ENCODE measurements around the gene SIAH3. TPM values are rescaled to one million over a fixed set of nuclear protein-coding genes. Genes with fewer than 3 reads are reported as not detected.

SIAH3 gene
- total and polyA plus RNA-seq, 7 experiments from 2014 or later, result 0.13 to 2.6 (median 0.34) TPM

- intact Hi-C loops (cut with micrococcal nuclease), result no loop called here
- Histone ChIP-seq H3K4me3 (ENCODE audit: low read length) (no peak overlapping the region), H3K36me3 (ENCODE audit: control insufficient read depth in 2 of 3, insufficient read depth in 3 of 3, low read length in 3 of 3) (no peaks in the 10 kb centered on the region), H3K9me3 (ENCODE audit: control insufficient read depth in 2 of 3, low read length in 3 of 3) (no peaks in the 10 kb centered on the region), H3K27me3 (ENCODE audit: control insufficient read depth in 2 of 2, insufficient read depth in 2 of 2, low read length in 2 of 2) (no peaks in the 10 kb centered on the region), H3K4me1 (ENCODE audit: control insufficient read depth in 2 of 2, insufficient read depth in 2 of 2, low read length in 2 of 2) (peaks cover 0 to 6% of the 10 kb centered on the region in 2 donors), H3K27ac (ENCODE audit: low read depth, low read length) (no peak overlapping the region)
- DNase-seq (no peak), ATAC-seq (no peak)
- H3K4me3 Mint-ChIP-seq, result peak overlapping the region in 3 of 10 donors; percentile 0 to 8 (median 3)
- peaks cover 0 to 4% (median 0%) of the 10 kb centered on the region in 11 donors for H3K9me3 Mint-ChIP-seq
- peaks cover 8 to 26% (median 23%) of the 10 kb centered on the region in 7 donors for H3K4me1 Mint-ChIP-seq
- no peaks in the 10 kb centered on the region for H3K27me3 Mint-ChIP-seq
- H3K27ac Mint-ChIP-seq, result peak overlapping the region in 1 of 9 donors; percentile 14
- CTCF ChIA-PET, result no interaction called here
- POLR2A ChIA-PET, result no interaction called here
- no peaks in the 10 kb centered on the region for H3K36me3 Mint-ChIP-seq
Observed at GRCh38 chr13:45792827-45793303, 58.7 kb downstream of the SIAH3 start.

GRCh38 chr13:45788011-45788410 is 63.5 kb downstream of the SIAH3 start:
- Mint-ChIP-seq H3K27ac (no peak overlapping the region), H3K27me3 (peaks cover 0 to 5% (median 0%) of the 10 kb centered on the region in 5 donors)

GRCh38 chr13:45787346-45787745 is 64.2 kb downstream of the SIAH3 start:
- ATAC-seq (no peak), DNase-seq (no peak)
- peaks cover 0 to 5% (median 0%) of the 10 kb centered on the region in 5 donors for H3K27me3 Mint-ChIP-seq
- H3K4me3 ChIP-seq (ENCODE audit: low read length), result no peak overlapping the region
- H3K36me3 ChIP-seq (ENCODE audit: control insufficient read depth in 2 of 3, insufficient read depth in 3 of 3, low read length in 3 of 3), result no peaks in the 10 kb centered on the region
- intact Hi-C loops (cut with micrococcal nuclease), result no loop called here
- POLR2A ChIA-PET, result no interaction called here
- CTCF ChIA-PET, result no interaction called here
- H3K9me3 Mint-ChIP-seq, result no peaks in the 10 kb centered on the region
- H3K4me3 Mint-ChIP-seq, result no peak overlapping the region
- H3K27me3 ChIP-seq (ENCODE audit: control insufficient read depth in 2 of 2, insufficient read depth in 2 of 2, low read length in 2 of 2), result no peaks in the 10 kb centered on the region
- no peaks in the 10 kb centered on the region for H3K9me3 ChIP-seq (ENCODE audit: control insufficient read depth in 2 of 3, low read length in 3 of 3)
- H3K4me1 Mint-ChIP-seq, result peaks cover 3 to 30% (median 27%) of the 10 kb centered on the region in 7 donors
- H3K27ac ChIP-seq (ENCODE audit: low read depth, low read length), result no peak overlapping the region
- peaks cover 0 to 4% of the 10 kb centered on the region in 2 donors for H3K4me1 ChIP-seq (ENCODE audit: control insufficient read depth in 2 of 2, insufficient read depth in 2 of 2, low read length in 2 of 2)
- H3K27ac Mint-ChIP-seq, result no peak overlapping the region
- no peaks in the 10 kb centered on the region for H3K36me3 Mint-ChIP-seq

More at GRCh38 chr13:45788011-45788410, 63.5 kb downstream of the SIAH3 start:
- no peak for ATAC-seq
- H3K27me3 ChIP-seq (ENCODE audit: control insufficient read depth in 2 of 2, insufficient read depth in 2 of 2, low read length in 2 of 2), result no peaks in the 10 kb centered on the region
- Mint-ChIP-seq H3K4me3 (no peak overlapping the region), H3K4me1 (peaks cover 8 to 37% (median 32%) of the 10 kb centered on the region in 7 donors), H3K36me3 (no peaks in the 10 kb centered on the region), H3K9me3 (no peaks in the 10 kb centered on the region)
- H3K36me3 ChIP-seq (ENCODE audit: control insufficient read depth in 2 of 3, insufficient read depth in 3 of 3, low read length in 3 of 3), result no peaks in the 10 kb centered on the region
- no peak overlapping the region for H3K27ac ChIP-seq (ENCODE audit: low read depth, low read length)
- intact Hi-C loops (cut with micrococcal nuclease), result no loop called here
- peaks cover 0 to 6% of the 10 kb centered on the region in 2 donors for H3K4me1 ChIP-seq (ENCODE audit: control insufficient read depth in 2 of 2, insufficient read depth in 2 of 2, low read length in 2 of 2)
- H3K4me3 ChIP-seq (ENCODE audit: low read length), result no peak overlapping the region
- no peaks in the 10 kb centered on the region for H3K9me3 ChIP-seq (ENCODE audit: control insufficient read depth in 2 of 3, low read length in 3 of 3)
- POLR2A ChIA-PET, result no interaction called here
- CTCF ChIA-PET, result no interaction called here
- no peak for DNase-seq

- peaks cover 0 to 1% (median 0%) of the 10 kb centered on the region in 11 donors for H3K9me3 Mint-ChIP-seq
- peak overlapping the region in 4 of 9 donors; percentile 36 to 84 (median 46) for H3K27ac Mint-ChIP-seq
- H3K27me3 Mint-ChIP-seq, result peaks cover 0 to 5% (median 0%) of the 10 kb centered on the region in 5 donors
- H3K36me3 ChIP-seq (ENCODE audit: control insufficient read depth in 2 of 3, insufficient read depth in 3 of 3, low read length in 3 of 3), result no peaks in the 10 kb centered on the region
- peak overlapping the region in 6 of 10 donors; percentile 9 to 59 (median 38) for H3K4me3 Mint-ChIP-seq
- intact Hi-C loops (cut with micrococcal nuclease), result no loop called here
- H3K36me3 Mint-ChIP-seq, result peaks cover 0 to 8% (median 5%) of the 10 kb centered on the region in 5 donors
- H3K9me3 ChIP-seq (ENCODE audit: control insufficient read depth in 2 of 3, low read length in 3 of 3), result no peaks in the 10 kb centered on the region
- H3K27me3 ChIP-seq (ENCODE audit: control insufficient read depth in 2 of 2, insufficient read depth in 2 of 2, low read length in 2 of 2), result no peaks in the 10 kb centered on the region
- H3K4me3 ChIP-seq (ENCODE audit: low read length), result no peak overlapping the region
- DNase-seq (peak in 7 of 9 donors; percentile 15 to 49 (median 32)), ATAC-seq (peak; percentile 64)
- peaks cover 5 to 30% (median 26%) of the 10 kb centered on the region in 7 donors for H3K4me1 Mint-ChIP-seq
- POLR2A ChIA-PET, result no interaction called here
- H3K4me1 ChIP-seq (ENCODE audit: control insufficient read depth in 2 of 2, insufficient read depth in 2 of 2, low read length in 2 of 2), result peaks cover 0 to 4% of the 10 kb centered on the region in 2 donors
- CTCF ChIA-PET, result no interaction called here
- no peak overlapping the region for H3K27ac ChIP-seq (ENCODE audit: low read depth, low read length)
Observed at GRCh38 chr13:45786293-45786920, 65.1 kb downstream of the SIAH3 start.

GRCh38 chr13:45784755-45785675 is 66.5 kb downstream of the SIAH3 start:
- Histone ChIP-seq H3K4me1 (ENCODE audit: control insufficient read depth in 2 of 2, insufficient read depth in 2 of 2, low read length in 2 of 2) (peaks cover 0 to 4% of the 10 kb centered on the region in 2 donors), H3K9me3 (ENCODE audit: control insufficient read depth in 2 of 3, low read length in 3 of 3) (no peaks in the 10 kb centered on the region), H3K36me3 (ENCODE audit: control insufficient read depth in 2 of 3, insufficient read depth in 3 of 3, low read length in 3 of 3) (no peaks in the 10 kb centered on the region), H3K4me3 (ENCODE audit: low read length) (no peak overlapping the region), H3K27me3 (ENCODE audit: control insufficient read depth in 2 of 2, insufficient read depth in 2 of 2, low read length in 2 of 2) (no peaks in the 10 kb centered on the region), H3K27ac (ENCODE audit: low read depth, low read length) (no peak overlapping the region)
- DNase-seq (no peak), ATAC-seq (no peak)
- peaks cover 0 to 1% (median 0%) of the 10 kb centered on the region in 11 donors for H3K9me3 Mint-ChIP-seq
- peaks cover 0 to 5% (median 0%) of the 10 kb centered on the region in 5 donors for H3K27me3 Mint-ChIP-seq
- ChIA-PET POLR2A (no interaction called here), CTCF (no interaction called here)
- H3K27ac Mint-ChIP-seq, result peak overlapping the region in 2 of 9 donors; percentile 28 to 33
- H3K36me3 Mint-ChIP-seq, result peaks cover 0 to 14% (median 5%) of the 10 kb centered on the region in 5 donors
- intact Hi-C loops (cut with micrococcal nuclease), result no loop called here
- H3K4me3 Mint-ChIP-seq, result no peak overlapping the region
- H3K4me1 Mint-ChIP-seq, result peaks cover 5 to 32% (median 25%) of the 10 kb centered on the region in 7 donors

- DNase-seq, result no peak
- no peak overlapping the region for H3K4me3 Mint-ChIP-seq
Observed at GRCh38 chr13:45783346-45784043, 68.1 kb downstream of the SIAH3 start.

More at GRCh38 chr13:45783346-45784043, 68.1 kb downstream of the SIAH3 start:
- intact Hi-C loops (cut with micrococcal nuclease), result no loop called here
- Histone ChIP-seq H3K4me1 (ENCODE audit: control insufficient read depth in 2 of 2, insufficient read depth in 2 of 2, low read length in 2 of 2) (peaks cover 0 to 4% of the 10 kb centered on the region in 2 donors), H3K27ac (ENCODE audit: low read depth, low read length) (no peak overlapping the region), H3K36me3 (ENCODE audit: control insufficient read depth in 2 of 3, insufficient read depth in 3 of 3, low read length in 3 of 3) (no peaks in the 10 kb centered on the region), H3K4me3 (ENCODE audit: low read length) (no peak overlapping the region), H3K9me3 (ENCODE audit: control insufficient read depth in 2 of 3, low read length in 3 of 3) (no peaks in the 10 kb centered on the region), H3K27me3 (ENCODE audit: control insufficient read depth in 2 of 2, insufficient read depth in 2 of 2, low read length in 2 of 2) (no peaks in the 10 kb centered on the region)
- Mint-ChIP-seq H3K27ac (no peak overlapping the region), H3K4me1 (peaks cover 5 to 32% (median 25%) of the 10 kb centered on the region in 7 donors), H3K9me3 (peaks cover 0 to 1% (median 0%) of the 10 kb centered on the region in 11 donors), H3K27me3 (peaks cover 0 to 5% (median 0%) of the 10 kb centered on the region in 5 donors), H3K36me3 (peaks cover 0 to 14% (median 5%) of the 10 kb centered on the region in 5 donors)
- ChIA-PET CTCF (no interaction called here), POLR2A (no interaction called here)
- ATAC-seq, result no peak

All from naive thymus-derived CD4-positive, alpha-beta T cell (primary cell).